CD4-positive, alpha-beta T cell treated with Interferon alpha-2 for 1 hour (primary cell): Measurements from ENCODE around the gene SMIM1.
A peak's percentile ranks its signal among the peaks of the same experiment; 100 is the strongest.

Experiments used
- DNase-seq, 2 donors: peaks; one replicate each; pipeline ENCODE4 v3.0.0-alpha.2; 2020 to 2022

The SMIM1 gene

DNA sequence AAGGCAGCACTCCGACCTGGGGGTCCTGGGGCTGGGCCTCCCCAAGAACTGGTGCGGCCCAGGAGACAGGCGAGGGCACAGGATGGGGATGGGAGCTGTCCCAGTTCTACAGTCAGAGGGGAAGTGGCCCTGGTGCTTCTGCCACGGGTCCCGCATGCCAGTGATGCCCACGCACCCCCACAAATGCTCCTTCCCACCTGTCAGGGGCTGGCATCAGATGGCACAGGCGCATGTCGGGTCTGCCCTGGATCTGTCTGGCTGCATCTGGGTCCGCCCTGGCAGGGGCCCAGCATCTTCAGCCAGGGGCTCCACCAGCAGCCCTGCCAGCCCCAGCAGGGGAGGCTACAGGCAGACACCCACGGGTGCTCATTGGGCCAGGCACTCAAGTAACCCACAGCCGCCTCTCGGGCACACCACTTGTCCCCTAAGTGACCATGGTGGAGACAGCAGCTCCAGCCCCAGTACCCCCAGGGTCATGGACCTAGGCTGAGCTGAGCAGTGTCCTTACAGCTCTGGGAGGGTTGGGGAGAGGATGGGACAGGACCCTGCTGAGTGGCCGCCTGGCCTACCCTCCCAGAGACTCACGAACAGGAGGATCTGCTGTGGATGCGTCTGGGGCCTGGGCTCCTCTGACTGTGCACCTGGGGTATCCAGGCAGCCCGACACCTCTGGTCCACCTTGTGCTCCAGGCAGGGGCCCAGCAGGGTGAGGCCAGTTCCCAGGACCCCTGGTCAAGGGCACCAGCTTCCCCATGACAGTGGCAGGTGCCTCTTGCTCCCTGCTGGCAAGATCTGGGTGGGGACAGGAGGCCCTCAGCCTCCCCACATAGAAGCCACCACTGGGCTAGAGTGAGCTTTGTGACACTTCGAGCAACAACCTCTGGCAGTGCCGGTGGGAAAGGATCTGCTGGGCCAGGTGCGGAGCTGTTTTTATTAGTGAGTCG is 5.4 kb downstream of the SMIM1 start:
- no peak for DNase-seq

DNA sequence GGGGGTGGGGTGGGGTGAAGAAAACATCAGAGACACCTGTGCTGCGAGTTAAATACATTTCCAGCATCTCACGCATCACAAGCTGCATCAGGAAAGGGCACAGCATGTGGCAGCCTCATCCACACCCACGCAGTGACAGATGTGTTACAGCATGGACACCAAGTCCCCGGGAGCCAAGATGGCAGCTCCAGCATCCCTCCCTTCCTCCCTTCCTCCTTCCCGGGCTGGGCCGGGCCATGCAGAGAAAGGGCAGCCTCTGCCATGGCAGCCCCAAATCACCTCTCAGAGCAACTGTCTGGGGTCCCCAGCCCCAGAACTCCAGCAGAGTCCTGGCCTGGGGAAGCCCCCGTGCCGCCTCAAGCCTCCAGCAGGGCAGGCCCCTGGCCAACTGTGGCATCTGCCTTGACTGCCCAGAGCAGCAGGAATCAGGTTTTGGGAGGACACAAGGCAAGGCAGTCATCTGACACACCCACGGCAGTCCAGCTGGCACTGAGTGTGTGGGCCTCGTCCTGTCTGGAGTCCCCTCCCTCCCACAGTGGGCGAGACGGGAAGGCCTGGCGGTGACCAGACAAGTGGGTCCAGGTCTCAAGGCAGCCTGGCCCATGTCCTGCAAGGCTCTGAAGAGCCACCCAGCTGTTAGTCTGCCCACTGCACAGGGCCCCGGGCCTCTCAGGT is 6.2 kb downstream of the SMIM1 start:
- no peak for DNase-seq

DNA sequence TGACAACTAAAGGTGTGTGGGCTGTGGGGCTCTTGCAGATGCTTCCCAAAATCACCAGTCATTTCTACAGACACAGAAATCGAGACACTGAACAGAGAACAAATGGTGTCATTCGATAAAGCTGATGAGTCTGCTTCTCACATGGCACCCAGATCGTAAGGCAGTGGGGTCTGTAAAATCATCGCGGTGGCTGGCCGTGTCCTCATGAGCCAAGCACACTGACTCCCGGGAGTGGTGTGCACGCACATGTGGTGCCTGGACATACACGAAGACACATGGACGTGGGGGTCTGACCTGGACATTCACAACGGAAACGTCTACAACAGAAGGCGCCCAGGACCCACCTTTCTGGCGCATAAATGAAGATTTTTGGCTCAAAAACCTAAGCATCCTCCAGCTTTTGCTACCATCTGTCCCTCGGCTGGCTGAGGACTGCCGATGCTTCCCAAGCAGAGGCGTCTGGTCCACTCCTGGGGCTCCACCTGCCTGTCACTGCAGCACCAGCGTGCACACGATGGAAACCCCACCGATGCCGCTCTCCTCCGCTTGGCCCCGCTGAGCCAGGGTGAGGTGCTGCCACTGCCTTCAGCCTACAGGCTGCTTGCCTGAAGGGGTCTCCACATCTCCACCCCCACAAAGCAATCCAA is 6.8 kb downstream of the SMIM1 start:
- no peak for DNase-seq

DNA sequence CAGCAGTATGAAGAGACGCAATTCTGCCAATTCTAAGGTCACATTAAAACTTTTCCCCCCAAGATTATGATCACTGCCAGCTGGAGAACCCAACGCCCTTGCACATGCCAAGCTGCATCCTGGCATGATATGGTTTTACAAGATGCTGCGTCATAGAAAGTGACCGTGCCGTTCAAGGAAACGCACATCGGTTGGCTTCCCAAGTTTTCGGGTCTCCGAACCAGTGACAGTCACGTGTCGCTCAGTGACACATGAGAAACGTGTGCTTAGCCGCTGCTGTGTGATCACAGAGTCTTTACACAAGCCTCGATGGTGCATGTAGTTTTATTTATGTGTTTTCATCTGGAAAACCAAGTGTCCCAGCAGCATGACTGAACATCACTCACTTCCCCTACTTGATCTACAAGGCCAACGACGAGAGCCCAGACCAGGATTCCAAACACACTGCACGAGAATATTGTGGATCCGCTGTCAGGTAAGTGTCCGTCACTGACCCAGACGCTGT is 7.4 kb downstream of the SMIM1 start:
- DNase-seq: no peak

DNA sequence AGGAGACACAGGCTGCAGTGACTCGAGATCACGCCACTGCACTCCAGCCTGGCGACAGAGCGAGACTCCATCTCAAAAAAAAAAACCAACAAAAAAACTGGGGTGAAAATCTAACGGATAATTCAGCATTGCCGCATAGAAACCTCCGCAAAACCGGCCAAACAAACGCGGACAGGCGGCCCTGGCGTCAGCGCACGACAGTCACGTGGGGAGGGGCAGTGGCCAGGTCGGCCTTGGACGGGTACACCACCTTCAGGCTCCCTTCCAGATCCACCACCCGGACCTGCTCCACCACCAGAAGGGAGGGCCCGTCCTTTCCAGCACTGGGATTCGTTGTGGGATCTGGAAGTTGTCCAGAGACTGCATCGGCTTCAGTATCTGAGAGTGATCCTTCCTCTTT is 8.4 kb downstream of the SMIM1 start:
- no peak for DNase-seq

DNA sequence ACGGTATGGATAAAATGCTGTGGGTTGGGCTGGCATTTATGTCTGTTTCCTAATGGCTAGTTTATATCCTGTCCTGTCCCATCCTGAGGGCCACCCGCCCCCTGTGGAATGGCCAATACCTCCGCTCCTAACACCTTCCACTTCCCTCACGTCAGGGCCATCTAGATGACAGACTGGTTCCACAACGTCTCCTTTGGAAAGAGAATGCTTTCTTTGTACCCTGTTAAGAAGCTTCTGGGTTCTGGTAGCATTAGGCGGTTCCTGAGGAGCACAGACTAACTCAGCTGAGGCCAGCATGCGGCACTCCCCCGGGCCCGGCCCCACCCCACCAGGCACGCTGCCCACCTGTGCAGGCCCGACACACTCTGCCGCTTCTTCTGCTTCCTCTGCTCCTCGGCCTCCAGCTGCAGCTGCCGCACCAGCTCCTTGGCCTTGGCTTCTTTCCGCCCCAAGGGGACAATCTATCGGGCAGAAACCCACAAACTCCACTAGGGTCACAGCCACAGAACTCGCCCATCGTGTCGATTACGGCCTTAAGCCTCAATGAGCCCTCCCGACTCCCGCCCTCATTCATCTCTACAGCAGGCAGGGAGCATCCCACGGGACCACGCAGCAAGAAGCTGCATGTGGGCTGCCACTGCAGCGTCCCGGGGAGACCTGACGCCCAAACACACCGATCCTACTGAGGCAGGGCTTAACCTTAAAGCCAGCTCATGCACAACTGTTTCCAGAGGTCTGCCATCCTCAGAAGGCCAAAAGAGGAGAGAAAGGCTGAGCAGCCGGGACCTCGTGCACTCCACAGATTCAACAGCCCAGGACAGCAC is 11.3 kb downstream of the SMIM1 start:
- DNase-seq: no peak

DNA sequence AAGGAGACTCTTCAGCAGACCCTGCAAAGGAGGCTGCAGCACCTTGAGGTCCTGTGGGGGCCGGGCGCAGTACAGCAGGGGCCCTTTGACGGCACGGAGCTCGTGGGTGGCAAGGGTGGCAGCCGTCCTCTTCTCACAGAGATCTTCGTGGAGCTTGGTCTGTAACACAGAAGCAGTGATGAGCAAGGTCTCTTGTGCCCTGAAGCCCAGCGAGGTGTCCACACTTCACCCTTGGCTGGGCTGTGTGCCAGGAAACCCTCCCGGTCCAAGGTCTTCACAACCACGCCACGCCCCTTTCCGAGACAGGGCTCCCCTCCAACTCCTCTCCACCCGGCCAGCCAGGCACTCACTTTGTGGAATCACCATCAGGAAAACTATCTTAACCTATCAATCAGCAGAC is 12.5 kb downstream of the SMIM1 start:
- no peak for DNase-seq

DNA sequence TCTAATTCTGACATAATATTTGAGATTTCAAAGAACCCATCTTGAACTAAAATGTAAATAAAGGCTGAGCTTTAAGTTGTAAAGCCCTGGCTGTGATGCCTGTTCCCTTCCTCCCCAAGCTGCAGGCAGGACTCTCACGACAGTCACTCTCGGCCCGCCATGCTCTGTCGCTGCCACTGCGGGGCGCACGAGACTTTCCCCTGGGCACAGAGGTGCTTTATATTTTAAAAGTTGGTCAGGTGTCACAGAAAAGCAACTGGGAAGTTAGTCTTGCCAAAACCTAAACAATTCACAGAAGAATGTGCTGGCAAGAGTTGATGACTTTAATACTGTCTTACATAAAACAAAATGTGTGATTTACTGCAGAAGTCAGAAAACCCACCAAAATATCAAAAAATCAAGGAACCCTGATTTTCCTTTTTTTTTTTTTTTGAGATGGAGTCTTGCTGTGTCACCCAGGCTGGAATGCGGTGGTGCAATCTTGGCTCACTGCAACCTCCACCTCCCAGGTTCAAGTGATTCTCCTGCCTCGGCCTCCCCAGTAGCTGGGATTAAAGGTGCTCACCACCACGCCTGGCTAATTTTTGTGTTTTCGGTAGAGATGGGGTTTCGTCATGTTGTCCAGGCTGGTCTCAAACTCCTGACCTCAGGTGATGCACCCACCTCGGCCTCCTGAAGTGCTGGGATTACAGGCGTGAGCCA is 13.1 kb downstream of the SMIM1 start:
- no peak for DNase-seq

DNA sequence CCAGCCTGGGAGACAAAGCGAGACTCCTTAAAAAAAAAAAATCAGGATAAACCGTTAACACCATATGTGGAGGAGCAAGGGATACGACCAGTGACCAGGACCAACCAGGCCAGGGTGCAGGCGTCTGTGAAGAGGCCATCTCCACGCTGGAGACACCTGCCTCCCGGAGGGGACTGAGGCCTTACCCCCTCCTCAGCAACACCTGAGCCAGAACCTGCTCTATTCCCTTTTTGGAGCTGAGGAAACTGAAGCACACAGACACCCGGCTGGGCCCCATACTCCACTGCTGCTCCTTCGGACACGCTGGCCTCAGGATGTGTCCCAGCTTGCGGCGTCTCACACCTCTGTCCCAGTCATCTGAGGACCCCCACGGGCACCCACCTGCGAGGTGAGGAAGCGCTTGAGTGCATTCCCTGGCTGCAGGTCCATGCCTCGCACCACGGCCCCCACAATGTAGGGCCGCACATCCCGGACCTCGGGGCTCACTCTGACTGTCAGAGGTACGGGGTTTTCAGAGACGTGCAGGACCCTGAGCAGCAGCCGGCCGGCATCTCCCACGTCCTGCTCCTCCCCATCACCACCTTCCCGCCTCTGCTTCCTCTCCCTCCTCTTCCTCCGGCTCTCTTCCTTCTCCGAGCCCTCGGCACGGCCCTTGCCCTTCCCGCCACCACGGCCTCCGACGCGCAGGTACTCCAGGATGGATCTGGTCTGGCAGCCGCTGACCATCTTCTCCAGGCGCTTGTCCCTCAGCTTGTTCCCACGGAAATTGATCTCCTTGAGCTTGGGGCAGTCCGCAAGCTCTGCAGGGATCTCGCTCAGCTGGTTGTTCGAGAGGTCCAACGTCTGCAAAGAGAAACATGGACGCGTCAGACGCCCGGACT is 14.2 kb downstream of the SMIM1 start:
- DNase-seq: no peak

DNA sequence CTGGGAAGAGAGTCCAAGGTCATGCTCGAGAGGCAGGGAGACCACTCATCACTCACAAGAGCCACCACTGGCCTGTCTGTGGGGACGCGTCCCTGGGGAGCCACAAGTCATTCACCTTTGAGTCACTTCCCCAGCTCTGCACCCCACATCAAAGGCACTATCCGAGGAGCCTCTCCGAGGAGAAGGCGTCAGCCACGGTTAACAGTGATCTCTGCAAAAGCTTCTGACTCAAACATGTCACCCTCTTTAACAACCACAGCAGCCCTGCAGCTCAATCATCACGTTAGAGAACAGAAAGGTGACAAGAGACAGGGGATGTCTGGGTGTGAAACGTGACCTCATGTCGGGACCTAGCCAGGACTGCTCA is 14.8 kb downstream of the SMIM1 start:
- DNase-seq: no peak

DNA sequence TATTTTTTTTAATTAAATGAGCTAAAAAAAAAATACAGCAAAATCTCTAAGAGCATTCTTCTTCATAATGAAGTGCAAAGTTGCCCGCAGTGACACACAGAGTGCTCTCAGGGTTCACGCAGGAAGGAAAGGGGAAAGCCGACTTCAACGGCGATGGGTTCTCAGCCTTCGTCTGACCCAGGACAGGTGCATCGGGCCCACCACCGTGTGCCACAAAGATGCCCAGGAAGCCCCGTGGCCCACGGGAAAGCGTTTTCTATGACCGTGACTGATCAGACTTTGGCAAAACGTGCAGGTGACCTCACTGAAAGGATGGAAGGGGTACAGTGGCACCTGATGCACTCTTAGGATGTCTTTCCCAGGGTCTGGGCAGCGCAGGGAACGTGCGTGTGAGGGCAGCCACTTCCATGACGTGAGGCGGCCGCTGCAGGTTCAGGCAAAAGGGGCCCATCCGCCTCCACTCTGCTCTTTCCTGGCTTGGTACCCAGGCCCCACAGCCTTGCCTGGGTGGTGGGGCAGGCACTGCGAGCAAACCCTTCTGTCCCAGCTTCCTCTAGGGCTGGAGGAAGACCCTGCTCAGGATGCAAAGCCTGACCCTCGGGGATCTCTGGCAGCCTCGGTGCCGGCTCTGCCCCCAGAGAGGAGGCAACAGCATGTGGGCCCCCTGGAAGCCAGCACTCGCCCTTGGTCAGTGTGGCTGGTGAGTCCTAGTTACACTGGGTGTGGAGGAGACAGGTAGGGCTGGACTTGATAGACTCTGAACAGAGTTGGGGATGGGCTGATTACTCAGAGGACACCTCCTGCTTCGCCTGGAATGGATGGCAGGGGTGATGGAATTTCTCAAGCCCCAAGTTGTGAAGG is 15.4 kb downstream of the SMIM1 start:
- DNase-seq: no peak

DNA sequence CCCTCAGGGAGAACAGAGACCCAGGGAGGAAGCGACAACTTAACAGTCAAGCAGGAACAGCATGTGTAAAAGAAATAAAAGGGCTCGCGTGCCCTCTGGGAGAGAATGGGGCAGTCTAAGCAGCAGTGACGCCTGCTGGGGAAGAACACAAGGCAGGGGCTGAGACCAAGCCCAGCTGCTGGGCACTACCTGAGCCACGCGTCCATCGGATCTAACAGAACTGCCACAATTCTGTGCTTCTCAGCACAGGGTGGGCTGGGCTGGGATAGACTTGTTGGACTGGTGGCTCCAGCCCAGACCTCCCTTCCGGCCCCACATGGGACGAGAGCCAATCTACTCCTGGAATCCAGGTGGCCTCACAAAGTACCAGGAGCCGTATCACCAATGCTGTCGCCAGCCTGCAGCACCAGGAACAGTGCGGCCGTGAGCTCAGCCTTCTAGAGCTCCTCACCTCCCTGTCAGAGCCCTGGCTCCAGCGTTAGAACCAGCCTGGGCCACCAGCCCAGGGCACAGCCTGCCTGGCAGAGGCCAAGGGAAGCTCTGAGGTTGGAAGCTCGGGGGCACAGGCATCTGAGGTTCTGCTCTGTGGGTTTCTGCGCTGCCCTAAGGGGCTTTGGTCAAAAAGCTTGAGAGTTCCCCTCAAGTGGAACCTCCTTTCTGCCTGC is 16.3 kb downstream of the SMIM1 start:
- no peak for DNase-seq

DNA sequence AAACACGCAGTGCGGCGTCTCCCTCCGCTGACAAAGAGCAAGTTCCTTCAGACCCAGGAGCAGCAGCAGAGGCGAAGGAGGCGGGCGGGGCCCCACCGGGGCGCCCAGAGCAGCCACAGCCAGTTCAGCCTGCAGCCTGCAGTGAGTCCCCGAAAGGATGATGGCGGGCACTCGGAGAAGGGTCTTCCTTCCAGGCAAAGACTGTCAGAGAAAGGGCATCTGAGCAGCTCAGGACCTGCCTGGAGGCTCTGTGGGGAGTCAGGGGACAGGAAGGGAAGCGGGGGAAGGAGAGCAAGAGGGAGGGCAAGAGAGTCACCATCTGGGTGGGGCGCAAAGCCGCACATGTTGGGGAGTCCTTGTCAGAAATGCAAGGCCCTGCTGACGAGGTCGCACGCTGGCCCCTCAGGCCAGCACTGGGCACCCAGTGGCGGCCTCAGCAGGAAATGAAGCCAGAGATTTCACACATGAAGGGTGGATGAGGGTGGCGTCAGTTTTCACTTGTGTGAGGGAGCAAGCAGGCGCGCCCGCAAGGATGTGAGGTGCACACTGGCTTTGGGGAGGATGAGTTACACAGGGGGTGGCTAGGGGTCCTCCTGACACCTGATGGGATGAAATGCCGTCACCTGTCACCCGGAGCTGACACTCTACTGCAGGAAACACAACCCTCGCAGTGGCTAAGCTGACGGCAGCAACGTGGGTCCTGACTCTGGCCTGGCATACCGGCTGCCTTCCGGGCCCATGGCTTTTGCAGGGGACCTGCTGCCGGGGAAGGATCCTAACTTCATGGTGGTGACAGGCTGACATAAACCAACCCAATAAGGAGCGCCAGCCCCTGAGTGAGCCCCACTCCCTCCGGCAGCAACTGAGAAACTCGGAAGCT is 17.1 kb downstream of the SMIM1 start:
- DNase-seq: no peak

DNA sequence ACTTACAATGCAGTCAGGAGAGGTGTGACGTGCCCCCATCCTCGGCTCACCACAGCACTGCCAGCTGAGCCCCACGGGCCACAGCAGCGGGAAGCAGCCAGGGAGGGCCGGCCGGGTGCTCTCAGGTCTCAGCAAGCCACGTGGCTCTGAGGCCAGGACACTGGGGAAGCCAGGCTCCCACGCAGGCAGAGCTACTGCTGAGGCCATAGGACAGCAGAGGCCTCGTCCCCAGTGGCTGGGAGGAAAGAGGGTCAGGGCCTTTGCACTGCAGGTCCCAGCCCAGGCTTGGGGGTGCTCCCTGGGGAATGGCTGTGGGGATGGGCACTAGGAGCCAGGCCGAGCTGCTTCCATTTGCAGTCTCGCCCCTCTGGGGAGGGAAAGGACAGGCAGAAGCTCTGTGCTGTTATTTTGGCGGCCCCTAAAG is 18.0 kb downstream of the SMIM1 start:
- DNase-seq: no peak

DNA sequence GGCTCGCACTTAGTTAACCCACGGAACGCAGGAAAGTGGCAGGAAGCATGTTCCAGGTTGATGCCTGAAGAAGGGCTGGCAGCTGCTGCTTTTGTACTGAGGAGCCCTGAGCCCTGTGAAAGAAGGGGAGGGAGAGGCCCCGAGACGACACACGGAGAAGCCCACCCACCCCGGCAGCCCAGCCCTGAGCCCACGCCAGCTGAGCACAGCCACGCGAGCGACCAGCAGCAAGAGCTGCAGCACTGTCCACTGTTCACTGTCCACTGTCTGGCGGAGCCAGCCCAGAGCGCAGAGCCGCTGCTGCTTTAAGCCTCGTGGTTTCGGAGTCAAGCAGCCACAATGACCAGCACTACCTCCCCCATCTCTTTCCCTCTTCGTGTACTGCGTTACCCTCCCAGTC is 18.4 kb downstream of the SMIM1 start:
- no peak for DNase-seq

DNA sequence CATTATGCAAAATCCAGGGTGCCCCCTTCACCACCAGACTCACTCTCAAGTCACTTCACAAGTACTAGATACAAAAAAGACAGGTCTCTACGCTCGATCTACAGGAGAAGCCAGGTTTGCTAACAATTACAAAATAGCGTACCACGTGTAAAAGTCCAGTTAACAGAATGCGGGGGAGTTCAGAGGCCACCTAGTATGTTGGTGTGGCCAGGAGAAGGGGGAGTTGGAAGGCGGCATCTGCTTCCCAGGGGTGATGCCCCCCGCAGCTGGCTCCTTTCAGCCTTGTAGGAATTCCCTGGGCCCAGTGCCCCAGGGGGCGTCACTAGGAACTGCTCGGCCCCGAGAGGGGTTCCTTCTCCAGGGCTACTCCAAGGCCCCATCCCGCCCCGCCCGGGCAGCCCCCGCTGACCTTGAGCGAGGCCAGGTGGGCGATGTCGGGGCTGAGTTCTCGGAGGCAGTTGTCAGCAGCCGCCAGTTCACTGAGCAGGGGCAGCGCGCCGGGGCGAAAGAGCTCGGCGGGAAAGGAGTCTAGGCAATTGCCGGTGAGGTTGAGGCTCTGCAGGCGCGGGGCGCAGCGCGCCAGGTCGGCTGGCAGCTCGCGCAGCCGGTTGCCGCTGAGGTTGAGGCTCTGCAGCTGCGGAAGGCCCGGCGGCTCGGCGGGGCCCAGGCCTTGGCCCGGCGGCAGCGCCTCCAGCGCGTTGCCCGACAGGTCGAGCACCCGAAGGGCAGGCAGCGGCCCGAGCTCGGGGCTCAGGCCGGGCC is 23.1 kb downstream of the SMIM1 start:
- DNase-seq: no peak

DNA sequence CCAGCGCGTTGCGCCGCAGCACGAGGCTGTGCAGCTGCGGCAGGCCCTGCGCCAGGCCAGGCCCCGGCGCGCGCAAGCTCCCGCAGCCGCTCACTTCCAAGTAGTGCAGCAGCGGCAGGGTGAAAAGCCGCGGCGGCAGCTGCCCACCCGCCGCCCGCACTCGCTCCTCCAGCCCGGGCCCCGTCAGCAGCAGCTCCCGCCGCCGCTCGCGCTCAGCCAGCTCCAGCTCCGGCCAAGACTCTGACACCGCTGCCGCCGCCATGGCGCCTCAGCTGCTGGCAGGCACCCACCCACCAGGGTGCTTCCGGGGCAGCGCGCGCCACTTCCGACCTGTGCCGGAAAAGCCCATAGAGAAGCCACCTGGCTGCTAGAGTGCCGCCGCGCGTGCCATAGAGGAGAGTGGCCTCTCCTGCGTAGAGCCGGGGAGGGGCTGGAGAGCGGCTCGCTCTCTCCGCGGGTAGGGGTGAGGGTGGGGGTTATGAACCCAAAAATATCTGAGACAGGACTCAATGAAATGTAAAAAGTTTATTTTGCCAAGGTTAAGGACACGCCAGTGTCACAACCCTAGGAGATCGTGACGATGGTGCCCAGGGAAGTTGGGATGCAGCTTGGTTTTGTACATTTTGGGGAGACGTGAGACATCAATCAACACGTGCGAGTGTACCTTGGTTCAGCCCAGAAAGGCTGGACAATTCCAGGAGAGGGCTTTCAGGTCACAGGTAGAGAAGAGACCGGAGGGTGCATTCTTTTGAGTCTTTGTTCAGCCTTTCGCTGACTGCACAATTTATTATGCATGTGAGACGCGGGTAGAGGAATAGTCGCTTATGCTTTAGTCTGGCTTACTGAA is 23.9 kb downstream of the SMIM1 start, which contains the start of gene LRRC47:
Gene LRRC47, minus strand, starts transcription at position 284 of the 847 bp plus-strand sequence. Its CDS starts 22 bp downstream, at position 262.
- peak; percentile 92 to 95 for DNase-seq
